SU-DHL-6 (cell line): Measurements from ENCODE around the gene SACM1L.

Source experiments
- H2AFZ ChIP-seq: fragments of 200-600 bp; sonication (generic); 2 replicates; pipeline ENCODE4 v1.6.1; 2014; ENCODE audit warnings: low read depth, mild to moderate bottlenecking, moderate library complexity, mixed read lengths, antibody characterized with exemption, low read length; ENCODE audit not compliant: severe bottlenecking
- H3F3A ChIP-seq: fragments of 200-600 bp; shearing (Covaris generic); 2 replicates; pipeline ENCODE4 v1.6.0; 2016; ENCODE audit warnings: antibody characterized with exemption, mild to moderate bottlenecking; ENCODE audit not compliant: insufficient read depth
- H3K27ac ChIP-seq: fragments of 200-600 bp; sonication (generic); 2 replicates; pipeline ENCODE4 v1.5.1; 2016; ENCODE audit warnings: low read depth, mild to moderate bottlenecking, low read length, moderate library complexity, mixed read lengths
- H3K27me3 ChIP-seq: fragments of 200-600 bp; sonication (generic), shearing (Covaris generic); 2 replicates; pipeline ENCODE4 v1.6.0; 2014; ENCODE audit warnings: mild to moderate bottlenecking, low read length
- H3K36me3 ChIP-seq: fragments of 200-600 bp; sonication (generic); 2 replicates; pipeline ENCODE4 v1.6.1; 2014; ENCODE audit warnings: mild to moderate bottlenecking, low read length, mixed read lengths
- H3K4me2 ChIP-seq: fragments of 300-600, 200-600 bp; shearing (Covaris generic), sonication (generic); 2 replicates; pipeline ENCODE4 v1.6.0; 2014; ENCODE audit warnings: low read length, low read depth, mild to moderate bottlenecking; ENCODE audit not compliant: poor library complexity, severe bottlenecking
- H3K4me3 ChIP-seq: fragments of 200-600 bp; sonication (generic); 2 replicates; pipeline ENCODE4 v1.5.1; 2014; ENCODE audit warnings: antibody characterized with exemption, low read length, mild to moderate bottlenecking, mixed read lengths; ENCODE audit not compliant: insufficient read depth, poor library complexity, severe bottlenecking
- H3K79me2 ChIP-seq: fragments of 200-600 bp; sonication (generic); 2 replicates; pipeline ENCODE4 v1.6.1; 2014; ENCODE audit warnings: mild to moderate bottlenecking, low read length, moderate library complexity; ENCODE audit not compliant: insufficient read depth
- H3K9ac ChIP-seq: fragments of 200-600 bp; sonication (generic); 2 replicates; pipeline ENCODE4 v1.7.0; 2014; ENCODE audit warnings: mild to moderate bottlenecking, low read length
- H3K9me2 ChIP-seq: fragments of 200-600 bp; sonication (generic); replicated peaks from 2 replicates; pipeline ENCODE4 v1.6.1; 2014; ENCODE audit warnings: low read length; ENCODE audit not compliant: insufficient read depth
- H3K9me3 ChIP-seq: fragments of 200-600 bp; sonication (generic); 2 replicates; pipeline ENCODE4 v1.6.1; 2014; ENCODE audit warnings: low read length, mixed read lengths; ENCODE audit not compliant: insufficient read depth
- H4K20me1 ChIP-seq: fragments of 200-600 bp; sonication (generic); 2 replicates; pipeline ENCODE4 v1.6.1; 2014; ENCODE audit warnings: low read depth, mild to moderate bottlenecking, antibody characterized with exemption, low read length, moderate library complexity, mixed read lengths
- CTCF ChIP-seq: fragments of 200-600 bp; sonication (generic); IDR thresholded peaks from one replicate; pipeline ENCODE4 v1.5.1; 2017; ENCODE audit warnings: antibody characterized with exemption, mild to moderate bottlenecking, low read length, moderate library complexity; ENCODE audit not compliant: insufficient read depth, poor library complexity, severe bottlenecking
- EZH2phosphoT487 ChIP-seq: fragments of 200-600 bp; sonication (generic), shearing (Covaris generic); conservative IDR thresholded peaks from 2 replicates; pipeline ENCODE4 v1.6.1; 2018; ENCODE audit warnings: mild to moderate bottlenecking, antibody characterized with exemption, low read length, moderate library complexity, mixed read lengths

The SACM1L gene

GRCh38 chr3:45719655-45720487 is 30.7 kb downstream of the SACM1L start:
- Histone ChIP-seq H3K9me3 (no peaks in the 10 kb centered on the region), H3K27ac (no peak overlapping the region), H3K9ac (no peak overlapping the region), H3K27me3 (no peaks in the 10 kb centered on the region), H3K4me2 (no peak overlapping the region), H3K79me2 (no peaks in the 10 kb centered on the region), H3K36me3 (peaks cover 5% of the 10 kb centered on the region), H2AFZ (no peak overlapping the region), H4K20me1 (no peaks in the 10 kb centered on the region), H3K9me2 (no peaks in the 10 kb centered on the region), H3K4me3 (no peak overlapping the region), H3F3A (no peaks in the 10 kb centered on the region; the same call in 1 of the 2 replicates)
- TF ChIP-seq CTCF (no peak), EZH2phosphoT487 (no peak)

- Histone ChIP-seq H4K20me1 (no peaks in the 10 kb centered on the region), H2AFZ (no peak overlapping the region), H3K4me2 (no peak overlapping the region), H3K9ac (no peak overlapping the region), H3K79me2 (no peaks in the 10 kb centered on the region), H3K9me2 (no peaks in the 10 kb centered on the region), H3K9me3 (no peaks in the 10 kb centered on the region), H3K4me3 (no peak overlapping the region), H3F3A (no peaks in the 10 kb centered on the region; the same call in 1 of the 2 replicates), H3K36me3 (peaks cover 9% of the 10 kb centered on the region), H3K27ac (no peak overlapping the region), H3K27me3 (no peaks in the 10 kb centered on the region)
- TF ChIP-seq CTCF = no peak
- no peak for TF ChIP-seq EZH2phosphoT487
Observed at GRCh38 chr3:45724911-45725310, 35.7 kb downstream of the SACM1L start.

- Histone ChIP-seq H3K27ac (no peak overlapping the region), H4K20me1 (no peaks in the 10 kb centered on the region), H3K27me3 (no peaks in the 10 kb centered on the region), H3K79me2 (no peaks in the 10 kb centered on the region), H3F3A (no peaks in the 10 kb centered on the region), H3K9ac (no peak overlapping the region), H3K4me3 (no peak overlapping the region), H3K4me2 (no peak overlapping the region), H3K36me3 (peaks cover 23% of the 10 kb centered on the region; the same call in 1 of the 2 replicates), H2AFZ (no peak overlapping the region), H3K9me3 (no peaks in the 10 kb centered on the region), H3K9me2 (no peaks in the 10 kb centered on the region)
- TF ChIP-seq CTCF (no peak), EZH2phosphoT487 (no peak)
Observed at GRCh38 chr3:45729614-45730013, 40.4 kb downstream of the SACM1L start.
